ENCODE data around the gene POPDC2.

POPDC2 gene

DNA sequence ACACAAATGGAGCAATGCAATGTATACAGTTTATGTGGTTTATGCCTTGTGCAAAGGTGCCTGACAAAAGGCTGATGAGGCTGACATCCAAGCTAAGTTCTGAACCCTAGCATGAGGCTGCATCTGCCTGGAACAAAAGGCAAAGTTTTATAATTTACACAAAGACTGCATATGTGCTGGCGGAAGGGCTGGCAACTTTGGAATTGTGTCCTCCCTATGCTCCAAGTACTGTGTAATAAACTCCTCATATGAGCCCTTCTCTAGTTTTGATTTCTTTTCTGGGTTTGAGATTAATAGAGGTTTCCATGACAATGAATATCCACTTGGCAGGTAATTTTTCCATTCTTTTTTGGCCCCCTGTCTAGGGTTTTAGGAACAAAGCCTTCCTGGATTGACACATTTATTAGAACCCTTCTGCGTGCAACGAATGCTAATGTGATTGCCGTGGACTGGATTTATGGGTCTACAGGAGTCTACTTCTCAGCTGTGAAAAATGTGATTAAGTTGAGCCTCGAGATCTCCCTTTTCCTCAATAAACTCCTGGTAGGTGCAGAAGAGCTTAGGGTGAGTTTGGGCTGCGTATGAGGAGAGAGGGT, 51.9 kb downstream of the POPDC2 start:
- TF ChIP-seq, protein P1, sequence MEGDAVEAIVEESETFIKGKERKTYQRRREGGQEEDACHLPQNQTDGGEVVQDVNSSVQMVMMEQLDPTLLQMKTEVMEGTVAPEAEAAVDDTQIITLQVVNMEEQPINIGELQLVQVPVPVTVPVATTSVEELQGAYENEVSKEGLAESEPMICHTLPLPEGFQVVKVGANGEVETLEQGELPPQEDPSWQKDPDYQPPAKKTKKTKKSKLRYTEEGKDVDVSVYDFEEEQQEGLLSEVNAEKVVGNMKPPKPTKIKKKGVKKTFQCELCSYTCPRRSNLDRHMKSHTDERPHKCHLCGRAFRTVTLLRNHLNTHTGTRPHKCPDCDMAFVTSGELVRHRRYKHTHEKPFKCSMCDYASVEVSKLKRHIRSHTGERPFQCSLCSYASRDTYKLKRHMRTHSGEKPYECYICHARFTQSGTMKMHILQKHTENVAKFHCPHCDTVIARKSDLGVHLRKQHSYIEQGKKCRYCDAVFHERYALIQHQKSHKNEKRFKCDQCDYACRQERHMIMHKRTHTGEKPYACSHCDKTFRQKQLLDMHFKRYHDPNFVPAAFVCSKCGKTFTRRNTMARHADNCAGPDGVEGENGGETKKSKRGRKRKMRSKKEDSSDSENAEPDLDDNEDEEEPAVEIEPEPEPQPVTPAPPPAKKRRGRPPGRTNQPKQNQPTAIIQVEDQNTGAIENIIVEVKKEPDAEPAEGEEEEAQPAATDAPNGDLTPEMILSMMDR (conservative IDR thresholded peaks at IDR 0.05): no peak
- H3K27ac ChIP-seq: no peak overlapping the region

- TF ChIP-seq, protein P1 (conservative IDR thresholded peaks at IDR 0.05): no peak
- H3K27ac ChIP-seq: no peak overlapping the region; the same call in 1 of the 2 replicates
These were observed 55.5 kb downstream of the POPDC2 start for GRCh38 chr3:119604878-119605277.

DNA sequence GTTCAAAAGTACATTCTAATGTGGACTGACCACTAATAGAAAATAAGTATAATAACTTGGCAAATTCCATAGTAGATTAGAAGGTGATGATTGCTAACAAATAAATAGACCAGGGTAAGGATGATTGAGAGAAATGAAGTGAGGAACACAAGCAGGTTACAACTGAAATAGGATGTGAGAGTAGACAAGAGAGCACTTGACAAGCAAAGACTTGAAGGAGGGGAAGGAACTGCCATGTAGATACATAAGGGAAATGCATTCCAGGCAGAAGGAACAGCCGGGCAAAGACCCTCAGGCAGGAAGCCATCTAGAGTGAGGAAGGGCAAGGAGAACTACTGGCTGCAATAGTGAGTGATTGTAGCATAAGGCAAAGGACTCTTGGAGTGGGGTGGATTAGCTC, 57.7 kb downstream of the POPDC2 start:
- H3K27ac ChIP-seq: peak overlapping the region; percentile 96

DNA sequence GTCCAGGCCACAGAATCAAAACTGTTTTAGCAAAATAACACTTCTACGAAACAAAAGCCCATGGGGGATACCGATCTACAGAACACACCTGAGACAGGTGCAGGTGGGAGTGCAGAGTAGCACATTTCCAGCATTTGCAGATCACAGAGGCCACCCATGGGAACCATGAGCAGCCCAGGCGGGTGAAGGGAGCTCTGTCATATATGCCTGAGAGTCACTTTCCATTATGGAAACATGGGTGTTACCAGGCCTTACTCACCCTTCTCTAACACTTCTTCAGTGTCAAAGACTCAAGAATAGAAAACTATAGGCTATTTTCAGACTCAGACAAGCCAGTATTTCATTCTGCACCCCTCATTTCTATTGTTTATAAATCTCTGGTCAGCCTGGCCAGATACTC, 59.2 kb downstream of the POPDC2 start:
- TF ChIP-seq, protein P1 (conservative IDR thresholded peaks at IDR 0.05): no peak
- peak overlapping the region; percentile 96 for H3K27ac ChIP-seq

More for the DNA sequence above, 57.7 kb downstream of the POPDC2 start:
- TF ChIP-seq, protein P1 (conservative IDR thresholded peaks at IDR 0.05): no peak

GRCh38 chr3:119600732-119601131, 59.7 kb downstream of the POPDC2 start:
- H3K27ac ChIP-seq: peak overlapping the region; percentile 96
- TF ChIP-seq, protein P1 (conservative IDR thresholded peaks at IDR 0.05): peak; percentile 70

DNA sequence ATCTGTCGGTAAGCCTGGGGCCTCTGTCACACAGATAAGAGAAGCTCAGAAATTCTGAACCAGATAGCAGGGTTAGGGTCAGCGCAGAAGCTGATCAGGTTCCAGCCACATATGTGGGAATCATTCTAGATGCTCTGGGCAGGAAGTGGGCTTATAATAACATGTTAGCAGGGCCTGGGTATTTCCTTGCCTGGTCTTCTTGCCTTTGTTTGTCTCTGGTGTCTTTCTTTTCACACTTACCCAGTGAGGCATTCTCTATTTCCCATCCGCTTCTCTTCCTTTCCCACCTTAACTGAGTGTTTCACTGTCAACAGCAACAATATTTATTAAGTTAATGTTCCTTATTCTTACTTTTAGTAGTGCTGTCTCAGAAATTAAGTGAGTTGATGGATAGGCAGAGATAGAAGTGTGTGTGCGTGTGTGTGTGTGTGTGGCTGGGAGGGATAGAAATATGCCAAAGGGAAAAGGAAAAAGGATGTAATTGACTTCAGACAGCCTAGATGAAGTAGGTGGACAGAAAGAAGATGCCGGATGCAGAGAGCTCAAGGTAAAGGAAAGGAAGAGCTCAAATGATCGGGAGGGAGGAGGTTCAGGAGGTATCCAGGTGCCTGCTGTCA, 60.7 kb downstream of the POPDC2 start:
- TF ChIP-seq, protein P1 (conservative IDR thresholded peaks at IDR 0.05): no peak
- peak overlapping the region; percentile 96 for H3K27ac ChIP-seq

DNA sequence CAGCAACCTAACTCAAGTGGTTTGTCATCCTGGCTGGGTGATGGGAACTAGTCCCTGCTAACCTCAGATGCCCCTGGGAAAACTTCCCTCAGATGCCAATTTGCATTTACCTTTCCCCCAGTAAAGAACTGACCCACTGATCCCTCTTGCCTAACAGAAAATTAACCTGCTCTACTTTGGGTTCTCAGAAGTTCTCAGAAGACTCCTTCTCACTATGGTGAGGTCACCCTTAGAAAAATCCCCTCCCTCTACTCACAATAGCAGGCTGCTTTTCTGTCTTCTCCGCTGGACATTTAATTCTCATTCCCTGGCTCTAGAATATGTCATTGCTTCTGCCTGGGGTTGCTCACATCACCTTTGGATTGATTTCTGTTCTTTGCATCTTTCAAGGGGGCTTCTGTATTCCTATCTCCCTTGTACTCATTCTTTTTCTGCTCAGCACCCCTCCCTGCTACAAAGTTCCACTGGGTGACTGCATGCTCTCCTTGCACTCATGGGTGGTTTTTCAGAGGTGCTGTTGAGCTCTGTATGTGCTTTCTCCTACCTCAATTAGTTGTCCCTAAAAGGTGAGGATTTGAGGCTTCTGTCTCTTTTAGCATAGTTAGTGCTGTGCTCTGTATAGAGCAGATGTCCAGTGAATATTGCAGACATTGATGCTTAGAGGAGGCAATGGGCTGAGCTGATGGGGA, 61.8 kb downstream of the POPDC2 start:
- peak overlapping the region; percentile 96 for H3K27ac ChIP-seq
- TF ChIP-seq, protein P1 (conservative IDR thresholded peaks at IDR 0.05): no peak
